ENCODE results near the gene FBXW11. TPM values are rescaled to one million over a fixed set of nuclear protein-coding genes. Genes with fewer than 3 reads are reported as not detected.

FBXW11 gene
- total RNA-seq, 1 donor from 2014 or later = 61.4 TPM

- Mint-ChIP-seq H3K4me1 (ENCODE audit: unreplicated experiment) (peaks cover 39% of the 10 kb centered on the region), H3K36me3 (ENCODE audit: unreplicated experiment) (no peaks in the 10 kb centered on the region), H3K9me3 (ENCODE audit: unreplicated experiment) (no peaks in the 10 kb centered on the region), H3K27me3 (ENCODE audit: unreplicated experiment) (no peaks in the 10 kb centered on the region), H3K4me3 (ENCODE audit: unreplicated experiment) (no peak overlapping the region), H3K27ac (ENCODE audit: unreplicated experiment) (no peak overlapping the region)
- DNase-seq (ENCODE audit: extremely low spot score, unreplicated experiment) = no peak
- TF ChIP-seq, protein P1, sequence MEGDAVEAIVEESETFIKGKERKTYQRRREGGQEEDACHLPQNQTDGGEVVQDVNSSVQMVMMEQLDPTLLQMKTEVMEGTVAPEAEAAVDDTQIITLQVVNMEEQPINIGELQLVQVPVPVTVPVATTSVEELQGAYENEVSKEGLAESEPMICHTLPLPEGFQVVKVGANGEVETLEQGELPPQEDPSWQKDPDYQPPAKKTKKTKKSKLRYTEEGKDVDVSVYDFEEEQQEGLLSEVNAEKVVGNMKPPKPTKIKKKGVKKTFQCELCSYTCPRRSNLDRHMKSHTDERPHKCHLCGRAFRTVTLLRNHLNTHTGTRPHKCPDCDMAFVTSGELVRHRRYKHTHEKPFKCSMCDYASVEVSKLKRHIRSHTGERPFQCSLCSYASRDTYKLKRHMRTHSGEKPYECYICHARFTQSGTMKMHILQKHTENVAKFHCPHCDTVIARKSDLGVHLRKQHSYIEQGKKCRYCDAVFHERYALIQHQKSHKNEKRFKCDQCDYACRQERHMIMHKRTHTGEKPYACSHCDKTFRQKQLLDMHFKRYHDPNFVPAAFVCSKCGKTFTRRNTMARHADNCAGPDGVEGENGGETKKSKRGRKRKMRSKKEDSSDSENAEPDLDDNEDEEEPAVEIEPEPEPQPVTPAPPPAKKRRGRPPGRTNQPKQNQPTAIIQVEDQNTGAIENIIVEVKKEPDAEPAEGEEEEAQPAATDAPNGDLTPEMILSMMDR (IDR thresholded peaks at IDR 0.05) = no peak
Observed at GRCh38 chr5:172008689-172009141, 2.3 kb upstream of the FBXW11 start.

DNA sequence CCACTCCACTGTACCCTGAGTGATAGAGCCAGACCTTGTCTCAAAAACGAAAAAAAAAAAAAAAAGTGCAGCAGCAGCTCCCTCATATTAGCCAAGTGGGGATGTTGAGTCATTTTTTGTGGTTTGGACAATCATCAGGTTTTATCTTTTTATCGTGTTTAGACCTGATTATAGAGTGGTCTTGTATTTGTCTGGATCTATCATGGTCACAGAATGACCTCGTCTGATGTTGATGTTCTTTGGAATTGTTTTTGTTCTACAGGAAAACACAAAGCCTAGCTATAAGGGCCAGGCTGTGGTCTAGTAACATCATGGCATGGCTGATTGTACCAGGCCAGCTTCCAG is 1.6 kb upstream of the FBXW11 start:
- no peak for DNase-seq (ENCODE audit: extremely low spot score, unreplicated experiment)
- Mint-ChIP-seq H3K9me3 (ENCODE audit: unreplicated experiment) (no peaks in the 10 kb centered on the region), H3K27me3 (ENCODE audit: unreplicated experiment) (no peaks in the 10 kb centered on the region), H3K4me1 (ENCODE audit: unreplicated experiment) (peaks cover 46% of the 10 kb centered on the region), H3K4me3 (ENCODE audit: unreplicated experiment) (peak overlapping the region; percentile 98), H3K27ac (ENCODE audit: unreplicated experiment) (no peak overlapping the region), H3K36me3 (ENCODE audit: unreplicated experiment) (no peaks in the 10 kb centered on the region)
- TF ChIP-seq, protein P1 (IDR thresholded peaks at IDR 0.05) = no peak

GRCh38 chr5:172007175-172008110 is 1.0 kb upstream of the FBXW11 start:
- peak overlapping the region; percentile 98 for H3K27ac Mint-ChIP-seq (ENCODE audit: unreplicated experiment)
- H3K36me3 Mint-ChIP-seq (ENCODE audit: unreplicated experiment) = no peaks in the 10 kb centered on the region
- no peaks in the 10 kb centered on the region for H3K27me3 Mint-ChIP-seq (ENCODE audit: unreplicated experiment)
- no peak for DNase-seq (ENCODE audit: extremely low spot score, unreplicated experiment)
- no peaks in the 10 kb centered on the region for H3K9me3 Mint-ChIP-seq (ENCODE audit: unreplicated experiment)
- peak overlapping the region; percentile 98 for H3K4me3 Mint-ChIP-seq (ENCODE audit: unreplicated experiment)
- TF ChIP-seq, protein P1 (IDR thresholded peaks at IDR 0.05) = no peak
- H3K4me1 Mint-ChIP-seq (ENCODE audit: unreplicated experiment) = peaks cover 52% of the 10 kb centered on the region

DNA sequence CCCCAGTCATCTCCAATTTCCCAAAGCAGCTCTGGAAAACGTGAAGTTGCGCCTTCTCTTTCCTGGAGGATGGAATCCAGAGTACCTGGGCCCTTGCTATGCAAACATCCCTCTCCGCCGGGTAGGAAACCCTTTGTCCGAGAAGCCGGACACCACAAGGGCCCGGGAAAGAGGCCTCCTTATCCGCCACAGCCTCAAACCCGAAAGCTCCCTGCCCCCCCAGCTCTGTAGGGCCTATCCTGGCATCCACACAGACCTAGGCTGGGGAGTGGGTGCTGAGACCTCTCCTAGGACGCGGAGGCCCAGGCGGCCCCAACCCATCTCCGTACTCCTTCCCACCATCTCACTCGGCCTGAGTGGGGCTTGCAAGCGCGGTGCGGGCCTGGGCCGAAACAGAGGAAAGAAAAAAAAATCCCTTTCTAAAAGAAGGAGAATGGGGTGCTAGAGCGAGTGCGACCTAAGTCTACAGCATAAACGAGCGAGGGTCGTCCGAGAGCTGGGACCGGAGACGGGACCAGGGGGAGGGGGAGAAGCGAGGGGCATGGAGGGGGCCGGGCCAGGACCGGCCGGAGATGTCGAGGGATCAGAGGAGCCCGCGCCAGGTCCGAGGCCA is 624 bp downstream of the FBXW11 start:
- Mint-ChIP-seq H3K36me3 (ENCODE audit: unreplicated experiment) (no peaks in the 10 kb centered on the region), H3K4me3 (ENCODE audit: unreplicated experiment) (peak overlapping the region; percentile 98), H3K4me1 (ENCODE audit: unreplicated experiment) (peaks cover 54% of the 10 kb centered on the region), H3K9me3 (ENCODE audit: unreplicated experiment) (no peaks in the 10 kb centered on the region), H3K27ac (ENCODE audit: unreplicated experiment) (peak overlapping the region; percentile 81), H3K27me3 (ENCODE audit: unreplicated experiment) (no peaks in the 10 kb centered on the region)
- DNase-seq (ENCODE audit: extremely low spot score, unreplicated experiment) = no peak
- TF ChIP-seq, protein P1 (IDR thresholded peaks at IDR 0.05) = no peak

DNA sequence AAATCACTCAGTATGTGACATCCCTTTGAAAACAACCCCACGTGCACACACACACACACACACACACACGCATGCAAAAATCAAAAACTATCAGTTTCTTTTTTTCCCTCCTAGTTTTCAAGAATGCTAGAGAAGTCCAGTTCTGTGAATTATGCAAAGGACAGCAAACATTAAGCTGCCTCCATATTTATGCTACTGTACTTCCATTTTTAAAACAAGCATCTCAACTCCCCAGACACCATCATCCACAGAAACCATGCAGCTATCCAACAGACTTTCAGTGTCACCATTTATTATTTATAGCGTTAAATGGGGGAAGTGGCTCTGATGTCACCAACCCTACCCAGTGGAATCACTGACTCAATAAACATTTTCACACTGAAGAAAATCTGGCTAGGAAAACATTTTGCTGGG is 1.6 kb downstream of the FBXW11 start:
- DNase-seq (ENCODE audit: extremely low spot score, unreplicated experiment) = no peak
- TF ChIP-seq, protein P1 (IDR thresholded peaks at IDR 0.05) = no peak
- Mint-ChIP-seq H3K4me3 (ENCODE audit: unreplicated experiment) (peak overlapping the region; percentile 98), H3K9me3 (ENCODE audit: unreplicated experiment) (no peaks in the 10 kb centered on the region), H3K27ac (ENCODE audit: unreplicated experiment) (peak overlapping the region; percentile 81), H3K27me3 (ENCODE audit: unreplicated experiment) (no peaks in the 10 kb centered on the region), H3K36me3 (ENCODE audit: unreplicated experiment) (no peaks in the 10 kb centered on the region), H3K4me1 (ENCODE audit: unreplicated experiment) (peaks cover 59% of the 10 kb centered on the region)
